GM21717 (cell line): ENCODE measurements around the gene OXNAD1.

Experiments used
- ATAC-seq: cut with Tn5 transposase; IDR thresholded peaks from one replicate; pipeline ENCODE4 v1.9.1; 2021; ENCODE audit warnings: mild to moderate bottlenecking, moderate library complexity; ENCODE audit not compliant: unreplicated experiment

OXNAD1 gene

GRCh38 chr3:16354291-16354690, 89.3 kb downstream of the OXNAD1 start:
- ATAC-seq, result no peak
